Right cardiac atrium (tissue), 5 donors: ENCODE results near the gene ERP27. TPM values are rescaled to one million over a fixed set of nuclear protein-coding genes. Genes with fewer than 3 reads are reported as not detected.

Source experiments
- ATAC-seq, 2 donors: fragments of 200-7000 bp; cut with Tn5 transposase; one replicate each; pipeline versions ENCODE4 v1.8.0 to v1.9.1; 2020; ENCODE audit warnings: moderate library complexity in 2 of 2, mild to moderate bottlenecking in 1 of 2
- DNase-seq, 3 donors: peaks; one replicate each; pipeline ENCODE4 v3.0.0-alpha.2; 2020
- H3K27ac ChIP-seq: one replicate; pipeline ENCODE4 v1.5.1; 2013; ENCODE audit warnings: mild to moderate bottlenecking, low read length, control low read depth, moderate library complexity
- H3K27me3 ChIP-seq: one replicate; pipeline ENCODE4 v1.6.1; 2013; ENCODE audit not compliant: control insufficient read depth, insufficient read depth
- H3K4me1 ChIP-seq: one replicate; pipeline ENCODE4 v1.6.1; 2013; ENCODE audit warnings: low read length; ENCODE audit not compliant: control insufficient read depth, insufficient read depth
- H3K4me3 ChIP-seq: one replicate; pipeline ENCODE4 v1.5.1; 2013; ENCODE audit warnings: low read length, control low read depth
- H3K9me3 ChIP-seq: one replicate; pipeline ENCODE4 v1.6.1; 2013; ENCODE audit warnings: low read length; ENCODE audit not compliant: control insufficient read depth
- WGBS: extraction: QIAGEN DNeasy Blood & Tissue Kit; methylation state at CpG from one replicate; pipeline ENCODE4 v1.1.7; 2013; 5-methylcytosine and 5-hydroxymethylcytosine counted together
- intact Hi-C, 4 donors: fragments of 100-400 bp; cut with DNase I; formaldehyde crosslinking; loops; one replicate each; pipeline versions ENCODE4 v1.11.0 to v1.14.0; 2022 to 2023
- polyA plus RNA-seq: library from polyadenylated mRNA; stranded (reverse); fragments of 200-250 nt; gene quantifications from one replicate; pipeline ENCODE4 v1.2.3, GENCODE V29; 2013
- total RNA-seq, 4 donors: library from RNA; stranded (reverse); fragmentation: NEBNext Ultra II Directional; extraction: Animal tissue kit (Norgen Biotek cat#: 25700); gene quantifications; one replicate each; pipeline ENCODE4 v1.2.1, GENCODE V29; 2021
- donor health status: healthy with polysubstance abuse.
- donor health status: DM: no; HTN: yes; CAD: no.
- donor health status: DM: no; HTN: no; CAD: no.
- donor health status: DM: no; HTN: yes; CAD: no; lungs with severe emphysema.
- donor health status: DM: yes; HTN: yes; CAD: no.

ERP27 gene
- total and polyA plus RNA-seq, 5 donors = 0.17 to 0.49 (median 0.32) TPM

- ATAC-seq = no peak
- Histone ChIP-seq H3K4me3 (no peak overlapping the region), H3K27ac (no peak overlapping the region), H3K27me3 (no peaks in the 10 kb centered on the region), H3K4me1 (no peaks in the 10 kb centered on the region), H3K9me3 (no peaks in the 10 kb centered on the region)
- DNase-seq = no peak
- intact Hi-C loops = no loop called here
Measured at GRCh38 chr12:14919455-14919854, 18.9 kb downstream of the ERP27 start.

- ATAC-seq (no peak), DNase-seq (no peak)
- no peak overlapping the region for H3K27ac ChIP-seq
- 61% methylated on average over 2 of the region's 2 CpGs for WGBS
- no peaks in the 10 kb centered on the region for H3K4me1 ChIP-seq
- intact Hi-C loops = no loop called here
- no peaks in the 10 kb centered on the region for H3K27me3 ChIP-seq
- no peaks in the 10 kb centered on the region for H3K9me3 ChIP-seq
- no peak overlapping the region for H3K4me3 ChIP-seq
Measured at GRCh38 chr12:14915736-14916135, 22.6 kb downstream of the ERP27 start.

- ATAC-seq (peak; percentile 90 to 91), DNase-seq (peak; percentile 72 to 86 (median 77))
- Histone ChIP-seq H3K27me3 (no peaks in the 10 kb centered on the region), H3K9me3 (no peaks in the 10 kb centered on the region), H3K27ac (peak overlapping the region; percentile 19), H3K4me3 (no peak overlapping the region), H3K4me1 (no peaks in the 10 kb centered on the region)
- 55% methylated on average over 4 of the region's 4 CpGs for WGBS
- intact Hi-C loops = no loop called here
Measured at GRCh38 chr12:14913381-14913781, 25.0 kb downstream of the ERP27 start.

- intact Hi-C loops = no loop called here
- Histone ChIP-seq H3K27ac (no peak overlapping the region), H3K4me1 (no peaks in the 10 kb centered on the region), H3K27me3 (no peaks in the 10 kb centered on the region), H3K9me3 (no peaks in the 10 kb centered on the region), H3K4me3 (no peak overlapping the region)
- DNase-seq (no peak), ATAC-seq (no peak)
- 83% methylated on average over 2 of the region's 2 CpGs for WGBS
Measured at GRCh38 chr12:14911131-14911530, 27.2 kb downstream of the ERP27 start.

GRCh38 chr12:14910090-14910915 lies 28.0 kb downstream of the ERP27 start:
- H3K4me1 ChIP-seq = peaks cover under 1% of the 10 kb centered on the region
- ATAC-seq = no peak
- H3K27ac ChIP-seq = no peak overlapping the region
- DNase-seq = no peak
- intact Hi-C loops = no loop called here
- H3K27me3 ChIP-seq = no peaks in the 10 kb centered on the region
- 85% methylated on average over 5 of the region's 5 CpGs for WGBS
- H3K9me3 ChIP-seq = no peaks in the 10 kb centered on the region
- H3K4me3 ChIP-seq = no peak overlapping the region

GRCh38 chr12:14907953-14908352 lies 30.4 kb downstream of the ERP27 start:
- no peak overlapping the region for H3K27ac ChIP-seq
- no peaks in the 10 kb centered on the region for H3K27me3 ChIP-seq
- no peaks in the 10 kb centered on the region for H3K9me3 ChIP-seq
- intact Hi-C loops = loop anchor here in 1 of 4 donors (2.0 kb wide), 1 partner anchor 49 kb away; no protein-coding TSS in a partner anchor
- peaks cover 13% of the 10 kb centered on the region for H3K4me1 ChIP-seq
- DNase-seq (no peak), ATAC-seq (no peak)
- WGBS = 95% methylated on average over 1 of the region's 1 CpG
- no peak overlapping the region for H3K4me3 ChIP-seq

- intact Hi-C loops = loop anchor here in 1 of 4 donors (2.0 kb wide), 1 partner anchor 51 kb away; no protein-coding TSS in a partner anchor
- DNase-seq (no peak), ATAC-seq (no peak)
- 78% methylated on average over 5 of the region's 5 CpGs for WGBS
- Histone ChIP-seq H3K9me3 (no peaks in the 10 kb centered on the region), H3K27me3 (no peaks in the 10 kb centered on the region), H3K27ac (peak overlapping the region; percentile 8), H3K4me3 (no peak overlapping the region), H3K4me1 (peaks cover 13% of the 10 kb centered on the region)
Measured at GRCh38 chr12:14906114-14906513, 32.2 kb downstream of the ERP27 start.

- H3K27ac ChIP-seq = peak overlapping the region; percentile 75
- no peak overlapping the region for H3K4me3 ChIP-seq
- peaks cover 14% of the 10 kb centered on the region for H3K4me1 ChIP-seq
- no peaks in the 10 kb centered on the region for H3K9me3 ChIP-seq
- 19% methylated on average over 5 of the region's 5 CpGs for WGBS
- intact Hi-C loops = loop anchor here in 1 of 4 donors (2.0 kb wide), 1 partner anchor 51 kb away; no protein-coding TSS in a partner anchor
- peak; percentile 78 for ATAC-seq
- peak in 2 of 3 donors; percentile 69 to 87 for DNase-seq
- H3K27me3 ChIP-seq = no peaks in the 10 kb centered on the region
Measured at GRCh38 chr12:14905269-14906004, 32.9 kb downstream of the ERP27 start.

- DNase-seq (no peak), ATAC-seq (no peak)
- Histone ChIP-seq H3K9me3 (no peaks in the 10 kb centered on the region), H3K27me3 (no peaks in the 10 kb centered on the region), H3K27ac (peak overlapping the region; percentile 89), H3K4me1 (peaks cover 15% of the 10 kb centered on the region), H3K4me3 (no peak overlapping the region)
- intact Hi-C loops = no loop called here
- WGBS = 47% methylated on average over 8 of the region's 8 CpGs
Measured at GRCh38 chr12:14904854-14905253, 33.5 kb downstream of the ERP27 start.

GRCh38 chr12:14903386-14904098 lies 34.8 kb downstream of the ERP27 start:
- Histone ChIP-seq H3K27ac (peak overlapping the region; percentile 45), H3K9me3 (no peaks in the 10 kb centered on the region), H3K4me3 (no peak overlapping the region), H3K4me1 (peaks cover 15% of the 10 kb centered on the region), H3K27me3 (no peaks in the 10 kb centered on the region)
- no peak for DNase-seq
- no peak for ATAC-seq
- 89% methylated on average over 5 of the region's 5 CpGs for WGBS
- intact Hi-C loops = no loop called here

- 60% methylated on average over 2 of the region's 2 CpGs for WGBS
- DNase-seq (no peak), ATAC-seq (no peak)
- Histone ChIP-seq H3K9me3 (no peaks in the 10 kb centered on the region), H3K4me1 (peaks cover 15% of the 10 kb centered on the region), H3K27ac (no peak overlapping the region), H3K27me3 (no peaks in the 10 kb centered on the region), H3K4me3 (no peak overlapping the region)
- intact Hi-C loops = no loop called here
Measured at GRCh38 chr12:14902465-14902864, 35.9 kb downstream of the ERP27 start.
